ENCODE data around the gene NRIP1. TPM values are rescaled to one million over a fixed set of nuclear protein-coding genes. Genes with fewer than 3 reads are reported as not detected.

Gene NRIP1
- total RNA-seq, 4 donors from 2014 or later: 21.5 to 30.7 (median 28.2) TPM

- no peak for ATAC-seq
- Histone ChIP-seq H3K4me3 (peak overlapping the region; percentile 67 to 89), H3K36me3 (no peaks in the 10 kb centered on the region), H3K27ac (peak overlapping the region; percentile 80 to 99 (median 96)), H3K4me1 (peaks cover 0 to 63% (median 22%) of the 10 kb centered on the region in 3 donors), H3K9me3 (no peaks in the 10 kb centered on the region), H3K27me3 (no peaks in the 10 kb centered on the region)
- 8 to 33% methylated on average over 9 to 11 of the region's 11 CpGs for WGBS, 2 donors (ENCODE audit: low coverage in 1 of 2)
- TF ChIP-seq POLR2AphosphoS5 (IDR thresholded peaks at IDR 0.05) (no peak), POLR2A (IDR thresholded peaks at IDR 0.05) (no peak), EP300 (IDR thresholded peaks at IDR 0.05) (no peak), CTCF (IDR thresholded peaks at IDR 0.05) (no peak)
Observed at GRCh38 chr21:15063081-15063813, 1.6 kb downstream of the NRIP1 start.

GRCh38 chr21:15062606-15062965 lies 2.2 kb downstream of the NRIP1 start:
- Histone ChIP-seq H3K4me3 (peak overlapping the region in 1 of 2 donors; percentile 89), H3K27me3 (no peaks in the 10 kb centered on the region), H3K36me3 (no peaks in the 10 kb centered on the region), H3K4me1 (peaks cover 0 to 70% (median 22%) of the 10 kb centered on the region in 3 donors), H3K27ac (no peak overlapping the region), H3K9me3 (no peaks in the 10 kb centered on the region)
- TF ChIP-seq POLR2A (IDR thresholded peaks at IDR 0.05) (no peak), POLR2AphosphoS5 (IDR thresholded peaks at IDR 0.05) (no peak), EP300 (IDR thresholded peaks at IDR 0.05) (no peak), CTCF (IDR thresholded peaks at IDR 0.05) (no peak)
- 60 to 61% methylated on average over 2 of the region's 2 CpGs for WGBS, 2 donors (ENCODE audit: low coverage in 1 of 2)
- ATAC-seq: no peak

GRCh38 chr21:15061747-15062605 lies 2.8 kb downstream of the NRIP1 start:
- no peaks in the 10 kb centered on the region for H3K36me3 ChIP-seq
- no peak for ATAC-seq
- H3K4me1 ChIP-seq: peaks cover 0 to 75% (median 25%) of the 10 kb centered on the region in 3 donors
- no peaks in the 10 kb centered on the region for H3K9me3 ChIP-seq
- peak overlapping the region in 1 of 2 donors; percentile 89 for H3K4me3 ChIP-seq
- 59 to 69% methylated on average over 5 to 6 of the region's 6 CpGs for WGBS, 2 donors (ENCODE audit: low coverage in 1 of 2)
- no peak for TF ChIP-seq POLR2A (IDR thresholded peaks at IDR 0.05)
- no peak for TF ChIP-seq EP300 (IDR thresholded peaks at IDR 0.05)
- no peak for TF ChIP-seq POLR2AphosphoS5 (IDR thresholded peaks at IDR 0.05)
- TF ChIP-seq CTCF (IDR thresholded peaks at IDR 0.05): no peak
- H3K27me3 ChIP-seq: no peaks in the 10 kb centered on the region
- no peak overlapping the region for H3K27ac ChIP-seq

GRCh38 chr21:15061279-15061678 lies 3.5 kb downstream of the NRIP1 start:
- no peaks in the 10 kb centered on the region for H3K9me3 ChIP-seq
- H3K27me3 ChIP-seq: no peaks in the 10 kb centered on the region
- TF ChIP-seq POLR2A (IDR thresholded peaks at IDR 0.05) (no peak), POLR2AphosphoS5 (IDR thresholded peaks at IDR 0.05) (no peak), EP300 (IDR thresholded peaks at IDR 0.05) (no peak), CTCF (IDR thresholded peaks at IDR 0.05) (no peak)
- no peak overlapping the region for H3K4me3 ChIP-seq
- no peak for ATAC-seq
- peaks cover 0 to 75% (median 25%) of the 10 kb centered on the region in 3 donors for H3K4me1 ChIP-seq
- no peak overlapping the region for H3K27ac ChIP-seq
- 32 to 47% methylated on average over 3 to 4 of the region's 4 CpGs for WGBS, 2 donors (ENCODE audit: low coverage in 1 of 2)
- H3K36me3 ChIP-seq: no peaks in the 10 kb centered on the region

Measured in gastroesophageal sphincter (tissue), 4 donors.